ENCODE data around the gene SH3GL2. TPM values are rescaled to one million over a fixed set of nuclear protein-coding genes. Genes with fewer than 3 reads are reported as not detected.

Gene SH3GL2
- polyA plus RNA-seq, 3 donors: not detected

- intact Hi-C loops (cut with micrococcal nuclease): no loop called here
- no peak overlapping the region for H3K4me3 Mint-ChIP-seq
Measured at GRCh38 chr9:17636349-17636748, 57.5 kb downstream of the SH3GL2 start.

DNA sequence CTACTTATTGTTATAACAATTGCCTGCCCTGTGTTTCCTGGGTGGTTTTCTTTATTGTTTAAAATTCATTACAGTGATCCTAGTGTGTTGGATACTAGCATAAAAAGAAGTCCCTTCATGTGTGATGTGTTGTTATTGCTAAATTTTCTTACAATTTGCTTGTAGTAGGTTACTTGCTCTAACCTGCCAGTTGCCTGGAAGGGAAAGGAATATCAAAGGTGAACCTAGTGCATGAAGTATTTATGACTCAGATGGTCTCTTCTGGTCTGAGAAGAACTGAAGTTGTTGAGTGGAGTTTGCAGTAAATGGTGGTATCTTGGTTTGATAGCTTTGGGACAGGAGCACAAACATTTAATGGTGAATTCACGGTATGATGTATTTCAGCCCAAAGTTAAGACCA lies 58.0 kb downstream of the SH3GL2 start:
- H3K4me2 ChIP-seq (replicated peaks; ENCODE audit: extremely low read depth, low read length, poor library complexity, severe bottlenecking): no peak overlapping the region
- WGBS (ENCODE audit: insufficient coverage): no CpG with 5 or more reads among the region's 1 CpG
- Mint-ChIP-seq H3K9me3 (peaks cover 0 to 3% (median 0%) of the 10 kb centered on the region in 7 donors), H3K27me3 (ENCODE audit: low read depth in 3 of 3) (peaks cover 0 to 2% (median 0%) of the 10 kb centered on the region in 3 donors), H3K4me1 (no peaks in the 10 kb centered on the region), H3K27ac (no peak overlapping the region), H3K4me3 (no peak overlapping the region), H3K36me3 (no peaks in the 10 kb centered on the region)
- intact Hi-C loops (cut with micrococcal nuclease): no loop called here
- no peak overlapping the region for H3K9ac ChIP-seq (ENCODE audit: insufficient read depth, low read length, poor library complexity, severe bottlenecking)
- H3K27ac ChIP-seq (ENCODE audit: low read depth in 1 of 2, low read length in 2 of 2): no peak overlapping the region
- no peaks in the 10 kb centered on the region for H3K36me3 ChIP-seq (replicated peaks in 1 of 2; ENCODE audit: control insufficient read depth in 1 of 2, insufficient read depth in 2 of 2, low read length in 2 of 2)
- H2AFZ ChIP-seq (ENCODE audit: insufficient read depth, low read depth, low read length, poor library complexity, severe bottlenecking): no peak overlapping the region
- H3K79me2 ChIP-seq (ENCODE audit: insufficient read depth, low read length): no peaks in the 10 kb centered on the region
- H3K27me3 ChIP-seq (ENCODE audit: control insufficient read depth in 2 of 2, insufficient read depth in 2 of 2, low read length in 2 of 2): no peaks in the 10 kb centered on the region
- no peaks in the 10 kb centered on the region for H3K9me3 ChIP-seq (replicated peaks in 1 of 2; ENCODE audit: control insufficient read depth in 1 of 2, insufficient read depth in 1 of 2, low read length in 2 of 2)
- no peak for DNase-seq
- no peaks in the 10 kb centered on the region for H3K4me1 ChIP-seq (ENCODE audit: control insufficient read depth in 1 of 2, insufficient read depth in 2 of 2, low read length in 2 of 2)
- no peaks in the 10 kb centered on the region for H4K20me1 ChIP-seq (ENCODE audit: insufficient read depth, low read length)
- no peak for TF ChIP-seq CTCF (IDR thresholded peaks at IDR 0.05)
- no peak overlapping the region for H3K4me3 ChIP-seq (replicated peaks in 1 of 3; ENCODE audit: low read depth in 2 of 3, low read length in 3 of 3)

More at GRCh38 chr9:17636349-17636748, 57.5 kb downstream of the SH3GL2 start:
- Histone ChIP-seq H2AFZ (ENCODE audit: insufficient read depth, low read depth, low read length, poor library complexity, severe bottlenecking) (no peak overlapping the region), H3K4me1 (ENCODE audit: control insufficient read depth in 1 of 2, insufficient read depth in 2 of 2, low read length in 2 of 2) (no peaks in the 10 kb centered on the region), H3K79me2 (ENCODE audit: insufficient read depth, low read length) (no peaks in the 10 kb centered on the region), H3K27ac (ENCODE audit: low read depth in 1 of 2, low read length in 2 of 2) (no peak overlapping the region), H3K27me3 (ENCODE audit: control insufficient read depth in 2 of 2, insufficient read depth in 2 of 2, low read length in 2 of 2) (no peaks in the 10 kb centered on the region), H3K4me3 (replicated peaks in 1 of 3; ENCODE audit: low read depth in 2 of 3, low read length in 3 of 3) (no peak overlapping the region), H4K20me1 (ENCODE audit: insufficient read depth, low read length) (no peaks in the 10 kb centered on the region), H3K9ac (ENCODE audit: insufficient read depth, low read length, poor library complexity, severe bottlenecking) (no peak overlapping the region), H3K36me3 (replicated peaks in 1 of 2; ENCODE audit: control insufficient read depth in 1 of 2, insufficient read depth in 2 of 2, low read length in 2 of 2) (no peaks in the 10 kb centered on the region), H3K4me2 (replicated peaks; ENCODE audit: extremely low read depth, low read length, poor library complexity, severe bottlenecking) (no peak overlapping the region), H3K9me3 (replicated peaks in 1 of 2; ENCODE audit: control insufficient read depth in 1 of 2, insufficient read depth in 1 of 2, low read length in 2 of 2) (no peaks in the 10 kb centered on the region)
- Mint-ChIP-seq H3K4me1 (no peaks in the 10 kb centered on the region), H3K36me3 (no peaks in the 10 kb centered on the region), H3K27me3 (ENCODE audit: low read depth in 3 of 3) (peaks cover 0 to under 1% (median 0%) of the 10 kb centered on the region in 3 donors), H3K9me3 (peaks cover 0 to 3% (median 0%) of the 10 kb centered on the region in 7 donors), H3K27ac (no peak overlapping the region)
- no peak for DNase-seq
- WGBS (ENCODE audit: insufficient coverage): 100% methylated on average over 1 of the region's 2 CpGs
- no peak for TF ChIP-seq CTCF (IDR thresholded peaks at IDR 0.05)
